Omental fat pad (tissue), 4 donors: ENCODE data around the gene PACS2. TPM values are rescaled to one million over a fixed set of nuclear protein-coding genes. Genes with fewer than 3 reads are reported as not detected.
"Not testable (repeated sequence)": the region's sequence is repeated elsewhere in the genome, so short reads cannot be mapped to it uniquely, and the experiment has no call there.

Experiments
- ATAC-seq: fragments of 150-250 bp; one replicate; pipeline ENCODE4 v1.9.1; 2016; ENCODE audit warnings: mild to moderate bottlenecking, moderate library complexity; ENCODE audit not compliant: low FRiP score
- DNase-seq: peaks from one replicate; pipeline ENCODE4 v3.0.0-alpha.2; 2019; ENCODE audit warnings: low spot score
- CTCF ChIP-seq, 3 donors: fragments of 450-650 bp; IDR thresholded peaks; one replicate each; pipeline ENCODE4 v1.5.1; 2016 to 2017; ENCODE audit warnings: antibody characterized with exemption in 3 of 3, mild to moderate bottlenecking in 3 of 3, moderate library complexity in 2 of 3
- total RNA-seq, 4 donors: library from RNA; depleted of rRNA; stranded (reverse); fragments of >200 nt; gene quantifications; one replicate each; pipeline ENCODE4 v1.1.0, GENCODE V29; 2016

PACS2 gene
- total RNA-seq, 4 donors from 2014 or later, result 47.5 to 78.5 (median 68.9) TPM

- no peak for TF ChIP-seq CTCF (IDR thresholded peaks at IDR 0.05)
- DNase-seq (no peak), ATAC-seq (no peak)
These were observed 19.2 kb downstream of the PACS2 start for GRCh38 chr14:105333613-105334364.

- TF ChIP-seq CTCF (IDR thresholded peaks at IDR 0.05), result no peak
- DNase-seq (no peak), ATAC-seq (no peak)
These were observed 20.1 kb downstream of the PACS2 start for GRCh38 chr14:105334383-105335230.

- ATAC-seq, DNase-seq: not testable (repeated sequence)
These were observed 20.6 kb downstream of the PACS2 start for GRCh38 chr14:105335231-105335542.

GRCh38 chr14:105335735-105336476, 21.4 kb downstream of the PACS2 start:
- no peak for DNase-seq
- no peak for ATAC-seq
- TF ChIP-seq CTCF (IDR thresholded peaks at IDR 0.05), result no peak

- DNase-seq (no peak), ATAC-seq (no peak)
- TF ChIP-seq CTCF (IDR thresholded peaks at IDR 0.05), result no peak
These were observed 22.1 kb downstream of the PACS2 start for GRCh38 chr14:105336477-105337287.

- no peak for DNase-seq
- TF ChIP-seq CTCF (IDR thresholded peaks at IDR 0.05), result no peak
- ATAC-seq, result no peak
These were observed 22.9 kb downstream of the PACS2 start for GRCh38 chr14:105337433-105337832.
